Keratinocyte (primary cell): ENCODE measurements around the gene TRAPPC1. TPM values are rescaled to one million over a fixed set of nuclear protein-coding genes. Genes with fewer than 3 reads are reported as not detected.

Experiments used
- DNase-seq: peaks from one replicate; pipeline ENCODE4 v3.0.0-alpha.2; 2011; ENCODE audit warnings: low read depth, missing footprints, low spot score
- FAIRE-seq: peaks from 2 replicates; lab custom pipeline; 2011; peaks lifted over from hg19 to GRCh38; lab: Jason Lieb, UNC
- H2AFZ ChIP-seq: 2 replicates; pipeline ENCODE4 v1.6.0; 2012; ENCODE audit warnings: low read length, control low read depth, inconsistent platforms; ENCODE audit not compliant: control insufficient read depth
- H3K27ac ChIP-seq: 2 replicates; pipeline ENCODE4 v1.5.1; 2011; ENCODE audit warnings: low read length; ENCODE audit not compliant: control insufficient read depth, insufficient read depth
- H3K27me3 ChIP-seq: 3 replicates; pipeline ENCODE4 v1.6.0; 2011; ENCODE audit warnings: low read length; ENCODE audit not compliant: control insufficient read depth, insufficient read depth; ENCODE audit errors: extremely low read depth
- H3K36me3 ChIP-seq, 2 experiments: 2 replicates in 1 of 2; 3 replicates in 1 of 2; pipeline ENCODE4 v1.5.1; 2011; ENCODE audit warnings: low read length in 2 of 2, mild to moderate bottlenecking in 1 of 2; ENCODE audit not compliant: control insufficient read depth in 2 of 2, insufficient read depth in 2 of 2; ENCODE audit errors: extremely low read depth in 1 of 2
- H3K4me1 ChIP-seq: 3 replicates; pipeline ENCODE4 v1.5.1; 2011; ENCODE audit warnings: low read length; ENCODE audit not compliant: control insufficient read depth, insufficient read depth; ENCODE audit errors: extremely low read depth
- H3K4me2 ChIP-seq: 3 replicates; pipeline ENCODE4 v1.6.0; 2011; ENCODE audit warnings: low read depth, low read length; ENCODE audit not compliant: control insufficient read depth, insufficient read depth; ENCODE audit errors: extremely low read depth
- H3K4me3 ChIP-seq, 3 experiments: fragments of 200-600 bp in 1 of 3; sonication (generic) in 1 of 3; 2 replicates in 2 of 3; 3 replicates in 1 of 3; pipeline ENCODE4 v1.5.1; 2011 to 2016; ENCODE audit warnings: low read length in 3 of 3, mild to moderate bottlenecking in 3 of 3, control low read depth in 2 of 3, inconsistent platforms in 1 of 3, low read depth in 1 of 3, mixed read lengths in 1 of 3, mixed run types in 1 of 3, moderate library complexity in 1 of 3; ENCODE audit not compliant: control insufficient read depth in 2 of 3, insufficient read depth in 2 of 3; ENCODE audit errors: extremely low read depth in 1 of 3
- H3K79me2 ChIP-seq: 2 replicates; pipeline ENCODE4 v1.6.0; 2012; ENCODE audit warnings: low read length; ENCODE audit not compliant: control insufficient read depth, insufficient read depth
- H3K9ac ChIP-seq: 3 replicates; pipeline ENCODE4 v1.6.0; 2011; ENCODE audit warnings: low read length; ENCODE audit not compliant: control insufficient read depth, insufficient read depth; ENCODE audit errors: extremely low read depth
- H3K9me1 ChIP-seq: 3 replicates; pipeline ENCODE4 v1.6.0; 2011; ENCODE audit warnings: low read length; ENCODE audit not compliant: control insufficient read depth, insufficient read depth; ENCODE audit errors: extremely low read depth
- H3K9me3 ChIP-seq: 2 replicates; pipeline ENCODE4 v1.5.1; 2012; ENCODE audit warnings: low read depth, low read length; ENCODE audit not compliant: control insufficient read depth
- H4K20me1 ChIP-seq: 3 replicates; pipeline ENCODE4 v1.6.0; 2011; ENCODE audit warnings: low read length; ENCODE audit not compliant: control insufficient read depth, insufficient read depth; ENCODE audit errors: extremely low read depth
- EZH2 ChIP-seq: IDR thresholded peaks from one replicate; pipeline ENCODE4 v1.6.1; 2012; ENCODE audit warnings: inconsistent platforms, mild to moderate bottlenecking, low read length, moderate library complexity
- dilution Hi-C: fragments of 300-500 bp; cut with MboI; formaldehyde crosslinking; loops from one replicate; pipeline ENCODE4 v1.7.0; 2020; ENCODE audit warnings: low sequenced_read_pairs; ENCODE audit not compliant: extremely low pct_ligation_motif_present
- polyA plus RNA-seq, 5 experiments: library from polyadenylated mRNA; depleted of rRNA in 3 of 5; stranded (reverse) in 3 of 5; stranded (forward) in 1 of 5; unstranded in 1 of 5; fragments of >200 nt; gene quantifications; 1 replicate in 1 of 5; 2 replicates in 3 of 5; 3 replicates in 1 of 5; pipeline versions ENCODE4 v1.2.1 to v1.2.3, GENCODE V29; 2011 to 2012; ENCODE audit warnings: missing spikeins in 2 of 5, low read depth in 1 of 5, low replicate concordance in 1 of 5
- TF ChIP-seq, protein P1 (sequence below), 3 experiments: IDR thresholded peaks in 1 of 3; conservative IDR thresholded peaks in 1 of 3; optimal IDR thresholded peaks in 1 of 3; 2 replicates in 2 of 3; 3 replicates in 1 of 3; pipeline versions ENCODE3 to v1.5.1; 2011; ENCODE audit warnings: low read length in 3 of 3, mild to moderate bottlenecking in 3 of 3, moderate library complexity in 2 of 3, control low read depth in 1 of 3, inconsistent platforms in 1 of 3; ENCODE audit not compliant: insufficient read depth in 2 of 3; ENCODE audit errors: extremely low read depth in 1 of 3

Gene TRAPPC1
- polyA plus RNA-seq, 1 donor (not counting 4 experiments of a cell fraction or from before 2014, with no cell fraction given): 128 TPM

GRCh38 chr17:7940034-7940433 lies 8.3 kb upstream of the TRAPPC1 start:
- TF ChIP-seq, protein P1, sequence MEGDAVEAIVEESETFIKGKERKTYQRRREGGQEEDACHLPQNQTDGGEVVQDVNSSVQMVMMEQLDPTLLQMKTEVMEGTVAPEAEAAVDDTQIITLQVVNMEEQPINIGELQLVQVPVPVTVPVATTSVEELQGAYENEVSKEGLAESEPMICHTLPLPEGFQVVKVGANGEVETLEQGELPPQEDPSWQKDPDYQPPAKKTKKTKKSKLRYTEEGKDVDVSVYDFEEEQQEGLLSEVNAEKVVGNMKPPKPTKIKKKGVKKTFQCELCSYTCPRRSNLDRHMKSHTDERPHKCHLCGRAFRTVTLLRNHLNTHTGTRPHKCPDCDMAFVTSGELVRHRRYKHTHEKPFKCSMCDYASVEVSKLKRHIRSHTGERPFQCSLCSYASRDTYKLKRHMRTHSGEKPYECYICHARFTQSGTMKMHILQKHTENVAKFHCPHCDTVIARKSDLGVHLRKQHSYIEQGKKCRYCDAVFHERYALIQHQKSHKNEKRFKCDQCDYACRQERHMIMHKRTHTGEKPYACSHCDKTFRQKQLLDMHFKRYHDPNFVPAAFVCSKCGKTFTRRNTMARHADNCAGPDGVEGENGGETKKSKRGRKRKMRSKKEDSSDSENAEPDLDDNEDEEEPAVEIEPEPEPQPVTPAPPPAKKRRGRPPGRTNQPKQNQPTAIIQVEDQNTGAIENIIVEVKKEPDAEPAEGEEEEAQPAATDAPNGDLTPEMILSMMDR (optimal IDR thresholded peaks at IDR 0.05 in 1 of 3, IDR thresholded peaks at IDR 0.05 in 1 of 3, conservative IDR thresholded peaks at IDR 0.05 in 1 of 3; ENCODE audit: extremely low read depth in 1 of 3, insufficient read depth in 2 of 3, low read length in 3 of 3): no peak
- no peak for TF ChIP-seq EZH2
- peaks cover 30 to 36% of the 10 kb centered on the region in 2 experiments for H3K36me3 ChIP-seq
- H3K27me3 ChIP-seq: no peaks in the 10 kb centered on the region
- H3K9me1 ChIP-seq: no peaks in the 10 kb centered on the region
- no peak overlapping the region for H3K4me3 ChIP-seq
- no peaks in the 10 kb centered on the region for H3K79me2 ChIP-seq
- H3K27ac ChIP-seq: no peak overlapping the region
- H4K20me1 ChIP-seq: no peaks in the 10 kb centered on the region
- no peaks in the 10 kb centered on the region for H3K9me3 ChIP-seq
- DNase-seq: no peak
- dilution Hi-C loops: no loop called here
- no peak overlapping the region for H3K9ac ChIP-seq
- H2AFZ ChIP-seq: no peak overlapping the region
- no peak for FAIRE-seq
- H3K4me2 ChIP-seq: no peak overlapping the region
- no peaks in the 10 kb centered on the region for H3K4me1 ChIP-seq

DNA sequence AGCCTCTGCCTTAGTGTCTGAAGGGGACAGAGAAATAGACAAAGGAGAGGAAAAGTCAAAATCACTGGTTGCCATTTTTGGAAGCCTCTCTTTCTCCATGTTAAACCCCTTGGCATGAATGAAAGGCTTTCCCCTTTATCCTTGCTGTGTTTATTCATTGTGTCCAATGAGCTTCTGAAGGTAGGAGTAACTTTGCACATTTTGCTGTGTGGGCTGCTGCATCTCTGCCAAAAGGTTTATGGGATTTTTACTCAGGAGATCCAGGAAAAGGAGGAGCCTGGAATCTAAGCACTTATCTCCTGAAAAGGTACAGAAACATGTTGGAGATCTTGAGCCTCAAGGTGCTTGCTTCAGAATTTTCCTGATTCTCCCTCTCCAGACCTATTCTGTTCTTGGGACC lies 4.1 kb upstream of the TRAPPC1 start:
- no peak for TF ChIP-seq EZH2
- TF ChIP-seq, protein P1 (optimal IDR thresholded peaks at IDR 0.05 in 1 of 3, IDR thresholded peaks at IDR 0.05 in 1 of 3, conservative IDR thresholded peaks at IDR 0.05 in 1 of 3; ENCODE audit: extremely low read depth in 1 of 3, insufficient read depth in 2 of 3, low read length in 3 of 3): no peak
- Histone ChIP-seq H3K4me2 (no peak overlapping the region), H4K20me1 (no peaks in the 10 kb centered on the region), H3K27me3 (no peaks in the 10 kb centered on the region), H3K36me3 (peaks cover 20 to 23% of the 10 kb centered on the region in 2 experiments), H3K4me3 (no peak overlapping the region), H2AFZ (no peak overlapping the region), H3K27ac (no peak overlapping the region), H3K9me3 (no peaks in the 10 kb centered on the region), H3K4me1 (peaks cover 15% of the 10 kb centered on the region), H3K9me1 (peaks cover 4% of the 10 kb centered on the region), H3K9ac (no peak overlapping the region), H3K79me2 (peaks cover 28% of the 10 kb centered on the region)
- dilution Hi-C loops: no loop called here
- FAIRE-seq (no peak), DNase-seq (no peak)
